ENCODE results near the gene UNC13A. TPM values are rescaled to one million over a fixed set of nuclear protein-coding genes. Genes with fewer than 3 reads are reported as not detected.
"Not testable (repeated sequence)": the region's sequence is repeated elsewhere in the genome, so short reads cannot be mapped to it uniquely, and the experiment has no call there.

The UNC13A gene
- total RNA-seq, 2 donors from 2014 or later, result 0.16 to 0.45 TPM

DNA sequence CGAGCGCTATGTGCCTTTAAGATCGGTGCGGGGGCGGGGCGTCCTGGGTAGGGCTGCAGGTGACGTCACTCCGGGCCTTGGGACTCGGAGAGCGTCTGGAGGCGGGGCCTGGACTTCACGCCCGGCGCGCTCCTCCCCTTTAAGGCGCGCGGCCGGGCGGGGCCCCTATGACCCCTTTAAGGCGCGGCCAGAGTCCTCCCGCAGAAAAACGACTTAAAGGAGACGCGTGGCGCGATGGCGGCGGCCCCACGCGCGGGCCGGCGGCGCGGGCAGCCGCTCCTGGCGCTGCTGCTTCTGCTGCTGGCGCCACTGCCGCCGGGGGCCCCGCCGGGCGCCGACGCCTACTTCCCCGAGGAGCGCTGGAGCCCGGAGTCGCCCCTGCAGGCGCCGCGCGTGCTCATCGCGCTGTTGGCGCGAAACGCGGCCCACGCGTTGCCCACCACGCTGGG lies 132.7 kb downstream of the UNC13A start, which contains the start of gene COLGALT1:
TSS of gene COLGALT1 (plus strand) at position 170 of the 449 bp plus-strand sequence. CDS start at position 235, 65 bp downstream.
- Mint-ChIP-seq H3K27me3 (no peaks in the 10 kb centered on the region), H3K36me3 (ENCODE audit: low read depth) (peaks cover 34% of the 10 kb centered on the region), H3K27ac (peak within 1 kb of the TSS; percentile 69), H3K4me1 (peaks cover 6% of the 10 kb centered on the region), H3K4me3 (peak within 1 kb of the TSS; percentile 85), H3K9me3 (no peaks in the 10 kb centered on the region)
- ATAC-seq (replicated peaks), result peak; percentile 97

DNA sequence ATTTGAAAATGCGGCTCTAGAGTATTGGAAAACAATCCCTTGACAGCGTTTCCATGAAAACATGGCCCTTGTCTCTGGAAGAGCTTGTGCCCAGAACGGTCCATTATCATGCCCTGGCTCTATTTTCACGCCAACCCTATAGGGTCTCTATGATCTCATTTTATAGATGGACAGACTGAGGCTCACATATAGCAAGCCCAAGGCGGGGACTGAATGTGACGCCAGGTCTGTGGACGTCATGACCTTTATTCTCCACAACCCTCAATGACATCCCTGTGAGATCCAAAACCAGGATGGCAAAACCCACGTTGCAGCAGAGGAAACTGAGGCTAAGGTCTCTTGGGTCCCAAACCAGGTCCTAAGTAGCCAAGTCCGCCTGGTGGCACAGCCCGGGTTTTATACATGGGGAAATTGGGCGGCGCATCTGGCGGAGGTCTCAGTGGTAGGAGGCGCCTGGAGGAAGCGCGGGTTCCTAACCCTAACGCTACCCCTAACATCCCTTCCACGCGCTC lies 133.1 kb downstream of the UNC13A start:
- Mint-ChIP-seq H3K27me3 (no peaks in the 10 kb centered on the region), H3K27ac (peak overlapping the region; percentile 69), H3K36me3 (ENCODE audit: low read depth) (peaks cover 30% of the 10 kb centered on the region), H3K9me3 (no peaks in the 10 kb centered on the region), H3K4me3 (peak overlapping the region; percentile 85), H3K4me1 (peaks cover 3% of the 10 kb centered on the region)
- peak; percentile 21 for ATAC-seq (replicated peaks)

DNA sequence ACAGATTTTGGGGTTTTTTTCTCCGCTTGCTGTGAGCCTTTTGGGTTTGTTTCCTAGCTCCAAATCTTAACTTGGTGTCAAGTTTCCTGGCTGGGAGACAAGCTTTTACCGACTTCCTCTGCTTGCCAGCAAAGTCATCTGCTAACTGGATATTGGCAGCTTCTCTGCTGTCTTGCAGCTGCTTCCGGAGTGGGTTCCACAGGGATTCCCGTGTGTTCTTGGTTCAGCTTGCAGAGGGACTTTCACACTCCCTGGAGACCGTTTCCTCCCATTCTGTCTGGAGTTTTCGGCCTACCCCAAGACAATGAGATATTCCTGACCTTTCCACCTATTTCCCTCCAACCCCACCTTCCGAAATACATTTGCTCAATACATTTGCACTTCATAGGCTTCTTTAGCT lies 134.9 kb downstream of the UNC13A start:
- no peak overlapping the region for H3K4me3 Mint-ChIP-seq
- no peaks in the 10 kb centered on the region for H3K9me3 Mint-ChIP-seq
- no peaks in the 10 kb centered on the region for H3K27me3 Mint-ChIP-seq
- ATAC-seq (replicated peaks), result no peak
- H3K36me3 Mint-ChIP-seq (ENCODE audit: low read depth), result peaks cover 13% of the 10 kb centered on the region
- H3K27ac Mint-ChIP-seq, result no peak overlapping the region
- H3K4me1 Mint-ChIP-seq, result no peaks in the 10 kb centered on the region

DNA sequence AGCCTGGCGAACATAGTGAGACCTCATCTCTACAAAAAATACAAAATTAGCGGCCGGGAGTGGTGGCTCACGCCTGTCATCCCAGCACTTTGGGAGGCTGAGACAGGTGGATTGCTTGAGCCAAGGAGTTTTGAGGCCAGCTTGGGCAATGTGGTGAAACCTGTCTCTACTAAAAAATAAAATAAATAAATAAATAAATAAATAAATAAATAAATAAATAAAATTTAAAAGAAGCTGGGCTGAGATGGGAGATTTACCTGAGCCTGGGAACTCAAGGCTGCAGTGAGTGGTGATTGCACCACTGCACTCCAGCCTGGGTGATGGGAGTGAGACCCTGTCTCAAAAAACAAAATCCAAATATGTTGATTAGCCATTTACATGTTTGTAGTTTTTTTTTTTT lies 135.4 kb downstream of the UNC13A start:
- not testable (repeated sequence) for H3K27me3 Mint-ChIP-seq; H3K4me1 Mint-ChIP-seq; H3K27ac Mint-ChIP-seq; ATAC-seq (replicated peaks); H3K4me3 Mint-ChIP-seq; H3K9me3 Mint-ChIP-seq
- H3K36me3 Mint-ChIP-seq (ENCODE audit: low read depth), result peaks cover 13% of the 10 kb centered on the region

Other genes starting within 250 kb of the UNC13A start
- not detected for gene TMEM221, start 239.7 kb downstream of the UNC13A start, total RNA-seq
- not detected for gene NXNL1, start 227.4 kb downstream of the UNC13A start, total RNA-seq
- 1 to 10 TPM; 3.8 to 6.7 TPM for gene SLC27A1, start 217.8 kb downstream of the UNC13A start, total RNA-seq
- 10 to 100 TPM; 49.0 to 61.8 TPM for gene PGLS, start 176.7 kb downstream of the UNC13A start, total RNA-seq
- 10 to 100 TPM; 41.1 to 76.5 TPM for gene COLGALT1, start 132.7 kb downstream of the UNC13A start, total RNA-seq
- 10 to 100 TPM; 74.0 to 83.7 TPM for gene MAP1S, start 31.1 kb upstream of the UNC13A start, total RNA-seq
- gene FCHO1, start 63.1 kb upstream of the UNC13A start, total RNA-seq, result 10 to 100 TPM; 64.0 to 75.5 TPM
- gene B3GNT3, start 106.8 kb upstream of the UNC13A start, total RNA-seq, result 1 to 10 TPM in 1 of 2 donors, not detected in 1; 1.2 TPM
- gene INSL3, start 133.2 kb upstream of the UNC13A start, total RNA-seq, result 1 to 10 TPM; 7.6 to 8.3 TPM
- 100 to 1,000 TPM; 186 to 250 TPM for gene JAK3, start 159.6 kb upstream of the UNC13A start, total RNA-seq
- 1,000 to 10,000 TPM; 2,920 to 3,543 TPM for gene RPL18A, start 171.6 kb upstream of the UNC13A start, total RNA-seq
- 1 to 10 TPM in 1 of 2 donors, under 1 TPM in 1; 0.65 to 1.4 TPM for gene SLC5A5, start 183.6 kb upstream of the UNC13A start, total RNA-seq
- 10 to 100 TPM; 52.4 to 90.5 TPM for gene CCDC124, start 244.7 kb upstream of the UNC13A start, total RNA-seq

All from activated T-helper 17 cell treated with anti-CD3 and anti-CD28 coated beads, Interleukin-2, amount 50 U/mL, for 72 hours (primary cell).